Panc1 (cell line): ENCODE results near the gene TDRD7.

Source experiments
- POLR2AphosphoS5 ChIP-seq: IDR thresholded peaks from 2 replicates; pipeline ENCODE4 v1.6.1; 2012; ENCODE audit warnings: mild to moderate bottlenecking, low read depth, low read length, moderate library complexity
- SIN3A ChIP-seq: IDR thresholded peaks from 2 replicates; pipeline ENCODE4 v1.6.1; 2012; ENCODE audit warnings: low read depth, mild to moderate bottlenecking, low read length, moderate library complexity, borderline replicate concordance; ENCODE audit not compliant: insufficient read depth
- TCF7L2 ChIP-seq: IDR thresholded peaks from 2 replicates; pipeline ENCODE4 v1.6.1; 2011; ENCODE audit warnings: mild to moderate bottlenecking, low read depth, low read length, inconsistent platforms
- TF ChIP-seq, protein P1 (sequence below): fragments of 450-650 bp; IDR thresholded peaks from 2 replicates; pipeline ENCODE4 v1.5.1; 2017; ENCODE audit warnings: mild to moderate bottlenecking
- TF ChIP-seq, protein P2 (sequence below), 2 experiments: IDR thresholded peaks; 2 replicates each; pipeline ENCODE4 v1.6.1; 2011 to 2012; ENCODE audit warnings: low read depth in 2 of 2, control low read depth in 1 of 2, low read length in 1 of 2, mild to moderate bottlenecking in 1 of 2, moderate library complexity in 1 of 2; ENCODE audit not compliant: insufficient read depth in 1 of 2

DNA sequence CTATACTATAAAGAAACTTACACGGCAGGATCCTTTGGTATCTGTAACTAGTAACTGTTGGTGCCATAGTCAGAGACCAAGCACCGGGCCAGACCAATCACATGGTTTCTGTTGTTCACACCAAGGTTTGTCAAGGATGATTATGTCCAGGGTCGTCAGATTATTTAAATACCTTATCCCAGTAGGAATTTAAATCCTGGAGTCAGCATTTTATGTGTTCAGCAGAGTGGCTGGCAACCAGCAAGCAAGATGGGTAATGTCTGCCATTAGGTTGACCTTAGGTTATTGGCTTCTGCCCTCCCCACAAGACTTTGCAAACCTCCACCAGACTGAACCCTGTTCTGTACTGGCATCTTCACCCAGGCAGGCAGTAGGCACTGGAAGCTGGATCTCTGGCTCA, 50.3 kb downstream of the TDRD7 start:
- TF ChIP-seq, protein P1, sequence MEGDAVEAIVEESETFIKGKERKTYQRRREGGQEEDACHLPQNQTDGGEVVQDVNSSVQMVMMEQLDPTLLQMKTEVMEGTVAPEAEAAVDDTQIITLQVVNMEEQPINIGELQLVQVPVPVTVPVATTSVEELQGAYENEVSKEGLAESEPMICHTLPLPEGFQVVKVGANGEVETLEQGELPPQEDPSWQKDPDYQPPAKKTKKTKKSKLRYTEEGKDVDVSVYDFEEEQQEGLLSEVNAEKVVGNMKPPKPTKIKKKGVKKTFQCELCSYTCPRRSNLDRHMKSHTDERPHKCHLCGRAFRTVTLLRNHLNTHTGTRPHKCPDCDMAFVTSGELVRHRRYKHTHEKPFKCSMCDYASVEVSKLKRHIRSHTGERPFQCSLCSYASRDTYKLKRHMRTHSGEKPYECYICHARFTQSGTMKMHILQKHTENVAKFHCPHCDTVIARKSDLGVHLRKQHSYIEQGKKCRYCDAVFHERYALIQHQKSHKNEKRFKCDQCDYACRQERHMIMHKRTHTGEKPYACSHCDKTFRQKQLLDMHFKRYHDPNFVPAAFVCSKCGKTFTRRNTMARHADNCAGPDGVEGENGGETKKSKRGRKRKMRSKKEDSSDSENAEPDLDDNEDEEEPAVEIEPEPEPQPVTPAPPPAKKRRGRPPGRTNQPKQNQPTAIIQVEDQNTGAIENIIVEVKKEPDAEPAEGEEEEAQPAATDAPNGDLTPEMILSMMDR = no peak
- TF ChIP-seq SIN3A (no peak), POLR2AphosphoS5 (no peak), TCF7L2 (no peak)
- TF ChIP-seq, protein P2, sequence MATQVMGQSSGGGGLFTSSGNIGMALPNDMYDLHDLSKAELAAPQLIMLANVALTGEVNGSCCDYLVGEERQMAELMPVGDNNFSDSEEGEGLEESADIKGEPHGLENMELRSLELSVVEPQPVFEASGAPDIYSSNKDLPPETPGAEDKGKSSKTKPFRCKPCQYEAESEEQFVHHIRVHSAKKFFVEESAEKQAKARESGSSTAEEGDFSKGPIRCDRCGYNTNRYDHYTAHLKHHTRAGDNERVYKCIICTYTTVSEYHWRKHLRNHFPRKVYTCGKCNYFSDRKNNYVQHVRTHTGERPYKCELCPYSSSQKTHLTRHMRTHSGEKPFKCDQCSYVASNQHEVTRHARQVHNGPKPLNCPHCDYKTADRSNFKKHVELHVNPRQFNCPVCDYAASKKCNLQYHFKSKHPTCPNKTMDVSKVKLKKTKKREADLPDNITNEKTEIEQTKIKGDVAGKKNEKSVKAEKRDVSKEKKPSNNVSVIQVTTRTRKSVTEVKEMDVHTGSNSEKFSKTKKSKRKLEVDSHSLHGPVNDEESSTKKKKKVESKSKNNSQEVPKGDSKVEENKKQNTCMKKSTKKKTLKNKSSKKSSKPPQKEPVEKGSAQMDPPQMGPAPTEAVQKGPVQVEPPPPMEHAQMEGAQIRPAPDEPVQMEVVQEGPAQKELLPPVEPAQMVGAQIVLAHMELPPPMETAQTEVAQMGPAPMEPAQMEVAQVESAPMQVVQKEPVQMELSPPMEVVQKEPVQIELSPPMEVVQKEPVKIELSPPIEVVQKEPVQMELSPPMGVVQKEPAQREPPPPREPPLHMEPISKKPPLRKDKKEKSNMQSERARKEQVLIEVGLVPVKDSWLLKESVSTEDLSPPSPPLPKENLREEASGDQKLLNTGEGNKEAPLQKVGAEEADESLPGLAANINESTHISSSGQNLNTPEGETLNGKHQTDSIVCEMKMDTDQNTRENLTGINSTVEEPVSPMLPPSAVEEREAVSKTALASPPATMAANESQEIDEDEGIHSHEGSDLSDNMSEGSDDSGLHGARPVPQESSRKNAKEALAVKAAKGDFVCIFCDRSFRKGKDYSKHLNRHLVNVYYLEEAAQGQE (IDR thresholded peaks at IDR 0.05; ENCODE audit: insufficient read depth in 1 of 2, low read depth in 2 of 2, low read length in 1 of 2) = no peak
